GM21526 (cell line): ENCODE measurements around the gene PKNOX1.
"Not testable (repeated sequence)": the region's sequence is repeated elsewhere in the genome, so short reads cannot be mapped to it uniquely, and the experiment has no call there.

Experiments used
- ATAC-seq: cut with Tn5 transposase; IDR thresholded peaks from one replicate; pipeline ENCODE4 v1.9.1; 2021; ENCODE audit warnings: moderate library complexity; ENCODE audit not compliant: unreplicated experiment, low FRiP score

PKNOX1 gene

DNA sequence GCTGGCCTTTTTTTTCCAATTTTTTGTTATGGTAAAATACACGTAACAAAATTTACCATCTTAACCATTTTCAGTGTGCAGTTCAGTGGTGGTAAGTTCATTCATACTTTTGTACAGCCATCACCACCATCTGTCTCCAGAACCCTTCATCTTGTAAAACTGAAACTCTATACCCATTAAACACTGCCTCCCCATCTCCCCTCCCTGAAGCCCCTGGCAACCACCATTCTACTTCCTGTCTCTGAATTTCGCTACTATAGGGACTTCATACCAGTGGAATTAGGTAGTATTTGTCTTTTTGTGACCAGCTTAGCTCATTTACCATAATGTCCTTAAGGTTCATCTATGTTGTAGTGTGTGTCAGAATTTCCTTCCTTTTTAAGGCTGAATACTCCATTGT lies 8.7 kb downstream of the PKNOX1 start:
- no peak for ATAC-seq

DNA sequence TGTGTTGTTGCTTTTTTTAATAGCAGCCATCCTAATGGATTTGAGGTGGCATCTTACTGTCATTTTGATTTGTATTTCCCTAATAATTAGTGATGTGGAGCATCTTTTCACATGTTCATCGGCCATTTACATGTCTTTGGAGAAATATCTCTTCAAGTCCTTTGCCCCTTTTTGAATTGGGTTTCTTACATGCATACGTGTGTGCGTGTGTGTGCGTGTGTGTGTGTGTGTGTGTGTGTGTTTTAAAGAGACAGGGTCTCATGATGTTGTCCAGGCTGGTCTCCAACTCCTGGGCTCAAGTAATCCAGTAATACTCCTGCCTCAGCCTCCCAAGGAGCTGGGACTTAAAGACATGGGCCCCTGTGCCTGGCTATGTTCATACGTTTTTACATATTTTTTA lies 9.5 kb downstream of the PKNOX1 start:
- ATAC-seq, result no peak

DNA sequence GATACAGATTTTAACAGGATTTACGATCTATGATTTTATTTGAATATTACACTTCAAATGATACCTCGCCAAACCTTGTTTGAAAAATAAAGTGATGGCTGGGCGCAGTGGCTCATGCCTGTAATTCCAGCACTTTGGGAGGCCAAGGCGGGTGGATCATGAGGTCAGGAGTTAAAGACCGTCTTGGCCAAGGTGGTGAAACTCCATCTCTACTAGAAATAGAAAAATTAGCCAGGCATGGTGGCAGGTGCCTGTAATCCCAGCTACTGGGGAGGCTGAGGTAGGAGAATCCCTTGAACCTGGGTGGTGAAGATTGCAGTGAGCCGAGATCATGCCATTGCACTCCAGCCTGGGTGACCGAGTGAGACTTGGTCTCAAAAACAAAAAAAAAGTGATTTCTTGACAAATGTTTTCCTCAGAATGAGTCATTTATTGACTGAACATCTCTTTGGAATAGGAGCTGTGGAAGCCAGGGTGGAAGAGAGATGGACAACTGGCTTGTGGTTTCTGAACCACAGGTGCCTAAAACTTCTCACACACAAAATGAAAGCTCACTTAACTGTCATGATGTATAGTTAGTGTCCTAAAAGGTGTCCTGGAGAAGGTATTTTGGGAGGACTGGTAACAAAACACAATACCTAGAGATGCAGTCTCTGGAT lies 11.9 kb downstream of the PKNOX1 start:
- ATAC-seq, result no peak

DNA sequence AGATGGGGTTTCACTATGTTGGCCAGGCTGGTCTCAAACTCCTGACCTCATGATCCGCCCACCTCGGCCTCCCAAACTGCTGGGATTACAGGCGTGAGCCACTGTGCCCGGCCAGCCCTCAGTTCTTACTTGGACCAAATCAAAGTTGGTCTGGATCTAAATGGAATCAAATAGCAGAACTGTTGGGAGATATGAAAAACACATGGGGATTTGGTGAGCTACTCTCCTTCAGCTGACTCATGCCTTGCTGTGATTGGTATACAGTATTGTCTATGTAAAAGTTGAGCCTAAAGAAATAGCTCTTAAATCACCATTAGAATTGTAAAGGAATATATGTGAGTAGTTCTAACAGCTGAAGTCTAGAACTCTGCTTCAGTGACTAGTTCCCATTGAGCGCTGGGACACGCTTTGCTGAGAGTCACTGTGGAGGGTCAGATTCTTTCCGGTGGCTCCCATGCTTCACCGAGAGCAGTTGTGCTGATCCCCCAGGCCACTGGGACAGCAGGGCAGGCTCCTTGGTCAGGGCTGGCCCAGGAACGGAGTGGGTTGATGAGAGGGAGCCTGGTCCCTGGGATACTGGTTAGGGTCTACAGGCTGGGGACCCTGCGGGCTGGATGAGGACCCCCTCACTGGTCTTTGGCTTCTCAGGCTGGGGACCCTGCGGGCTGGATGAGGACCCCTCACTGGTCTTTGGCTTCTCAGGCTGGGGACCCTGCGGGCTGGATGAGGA lies 14.0 kb downstream of the PKNOX1 start:
- no peak for ATAC-seq

DNA sequence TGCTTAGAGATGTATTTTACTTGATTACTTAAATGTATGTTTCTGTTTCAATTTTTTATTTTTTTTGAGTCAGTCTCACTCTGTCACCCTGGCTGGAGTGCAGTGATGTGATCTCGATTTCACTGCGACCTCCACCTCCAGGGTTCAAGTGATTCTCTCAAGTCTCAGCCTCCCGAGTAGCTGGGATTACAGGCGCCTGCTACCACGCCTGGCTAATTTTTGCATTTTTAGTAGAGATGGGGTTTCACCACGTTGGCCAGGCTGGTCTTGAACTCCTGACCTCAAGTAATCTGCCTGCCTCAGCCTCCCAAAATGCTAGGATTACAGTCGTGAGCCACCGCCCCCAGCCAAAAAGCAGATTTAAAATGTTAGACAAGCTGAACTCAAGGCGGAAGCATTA lies 15.0 kb downstream of the PKNOX1 start:
- not testable (repeated sequence) for ATAC-seq

DNA sequence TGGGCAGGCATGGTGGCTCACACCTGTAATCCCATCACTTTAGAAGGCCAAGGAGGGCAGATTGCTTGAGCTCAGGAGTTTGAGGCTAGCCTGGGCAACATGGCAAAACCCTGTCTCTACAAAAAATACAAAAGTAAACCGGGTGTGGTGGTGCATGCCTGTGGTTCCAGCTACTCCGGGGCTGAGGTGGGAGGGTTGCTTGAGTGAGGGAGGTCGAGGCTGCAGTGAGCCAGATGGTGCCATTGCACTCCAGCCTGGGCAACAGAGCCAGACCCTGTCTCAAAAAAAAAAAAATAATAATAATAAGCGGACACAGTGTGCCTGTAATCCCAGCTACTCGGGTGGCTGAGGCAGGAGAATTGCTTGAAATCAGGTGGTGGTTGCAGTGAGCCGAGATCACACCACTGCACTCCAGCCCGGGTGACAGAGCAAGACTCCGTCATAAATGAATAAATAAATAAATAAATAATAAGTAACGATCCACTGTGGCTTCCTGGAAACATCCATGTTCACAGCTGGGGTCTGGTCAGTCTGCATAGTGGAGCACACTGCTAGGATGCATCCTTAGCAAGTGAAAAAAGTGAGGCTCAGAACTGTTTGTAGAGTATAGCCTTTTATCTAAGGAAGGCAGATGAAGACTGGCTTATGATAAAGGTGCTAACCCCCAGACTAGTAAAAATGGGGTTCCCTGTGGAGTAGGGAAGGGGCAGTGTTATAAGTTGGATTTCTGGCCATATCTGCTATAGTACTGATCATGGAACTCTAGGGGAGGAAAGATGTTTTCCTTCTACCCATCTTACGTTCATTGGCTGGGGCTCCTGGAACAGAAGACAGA lies 15.7 kb downstream of the PKNOX1 start:
- ATAC-seq, result no peak

DNA sequence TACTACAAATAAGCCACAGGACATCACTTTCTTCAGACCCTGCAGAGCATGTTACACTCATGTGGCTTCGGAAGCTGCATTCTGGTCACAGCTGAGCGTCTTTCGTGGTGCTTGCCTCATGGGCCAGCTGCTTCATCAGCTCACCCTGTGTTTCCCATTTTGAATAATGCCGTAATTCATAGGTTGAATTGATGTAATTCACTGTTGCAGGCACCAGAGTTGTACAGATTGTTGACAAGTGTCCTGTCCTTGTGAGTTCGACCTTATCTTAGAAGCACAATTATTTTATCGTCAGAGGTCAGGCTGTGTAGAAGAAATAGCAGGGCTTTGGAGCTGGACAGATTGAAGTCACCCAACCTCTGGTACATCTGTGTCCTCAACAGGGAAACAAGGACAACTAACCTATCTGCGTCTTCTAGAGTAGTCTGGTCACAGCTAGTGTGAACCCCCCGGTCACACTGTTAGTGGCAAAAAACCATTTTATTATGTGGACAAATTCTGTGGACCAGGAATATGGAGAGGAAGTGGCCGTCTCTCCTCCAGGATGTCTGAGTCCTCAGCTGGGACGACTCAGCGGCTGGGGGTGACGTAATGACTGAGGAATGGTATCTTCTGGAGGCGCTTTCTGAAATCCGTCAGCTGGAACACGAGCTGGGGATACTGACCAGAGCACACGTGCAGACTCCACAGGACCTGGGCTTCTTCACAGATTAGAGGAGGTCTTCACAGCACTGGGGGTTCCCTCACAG lies 17.8 kb downstream of the PKNOX1 start:
- no peak for ATAC-seq

DNA sequence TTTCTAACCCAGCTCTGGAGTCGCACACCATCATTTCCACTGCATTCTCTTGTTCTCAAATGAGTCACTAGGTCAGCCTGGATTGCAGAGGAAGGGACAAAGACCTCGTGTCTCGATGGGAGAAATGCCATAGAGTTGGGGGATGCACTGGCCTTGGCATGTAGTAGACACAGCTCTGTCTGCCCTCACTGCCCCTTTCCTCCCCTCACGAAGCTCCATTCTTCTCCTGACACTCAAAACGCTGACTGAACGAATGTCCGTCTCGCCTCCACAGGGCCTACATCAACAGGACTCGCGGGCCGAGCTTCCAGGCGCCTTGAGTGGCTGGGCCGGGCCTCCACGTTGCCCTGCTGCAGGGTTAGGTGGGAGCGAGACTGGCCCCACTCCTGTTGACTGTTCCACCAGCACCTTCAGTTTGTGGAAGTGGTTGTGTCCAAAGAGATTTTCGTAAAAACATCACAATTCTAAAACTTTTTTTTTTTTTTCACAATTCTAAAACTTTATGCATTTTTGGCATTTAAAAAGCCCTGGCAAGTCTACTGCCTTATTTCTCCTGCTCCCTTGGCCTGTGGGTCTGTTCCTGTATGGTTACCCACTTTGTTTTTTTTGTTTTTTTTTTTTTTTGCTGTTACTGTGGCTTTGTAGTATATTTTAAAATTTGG lies 18.8 kb downstream of the PKNOX1 start:
- no peak for ATAC-seq

DNA sequence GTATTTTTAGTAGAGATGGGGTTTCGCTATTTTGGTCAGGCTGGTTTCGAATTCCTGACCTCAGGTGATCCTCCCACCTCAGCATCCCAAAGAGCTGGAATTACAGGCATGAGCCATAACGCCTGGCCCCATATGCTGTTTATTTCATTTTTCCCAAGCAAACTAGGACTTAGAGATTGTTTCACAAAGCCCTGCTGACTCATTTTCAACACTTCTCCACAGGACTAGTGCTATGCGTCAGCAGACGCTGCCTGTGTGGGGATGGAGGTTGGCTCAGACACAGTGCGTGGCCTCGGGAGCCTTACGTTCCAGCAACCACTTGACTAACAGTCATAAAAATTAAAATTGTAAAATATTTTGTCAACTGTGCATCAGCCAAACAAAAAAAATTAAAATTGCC lies 22.7 kb downstream of the PKNOX1 start:
- no peak for ATAC-seq

DNA sequence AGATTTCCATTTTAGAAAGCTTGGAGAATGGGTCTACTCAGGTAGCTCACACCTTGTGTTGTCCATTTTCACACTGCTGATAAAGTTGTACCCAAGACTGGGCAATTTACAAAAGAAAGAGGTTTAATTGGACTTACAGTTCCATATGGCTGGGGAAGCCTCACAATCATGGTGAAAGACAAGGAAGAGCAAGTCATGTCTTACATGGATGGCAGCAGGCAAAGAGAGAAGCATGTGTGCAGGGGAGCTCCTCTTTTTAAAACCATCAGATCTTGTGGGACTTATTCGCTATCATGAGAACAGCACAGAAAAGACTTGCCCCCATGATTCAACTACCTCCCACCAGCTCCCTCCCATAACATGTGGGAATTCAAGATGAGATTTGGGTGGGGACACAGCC lies 23.6 kb downstream of the PKNOX1 start:
- not testable (repeated sequence) for ATAC-seq

DNA sequence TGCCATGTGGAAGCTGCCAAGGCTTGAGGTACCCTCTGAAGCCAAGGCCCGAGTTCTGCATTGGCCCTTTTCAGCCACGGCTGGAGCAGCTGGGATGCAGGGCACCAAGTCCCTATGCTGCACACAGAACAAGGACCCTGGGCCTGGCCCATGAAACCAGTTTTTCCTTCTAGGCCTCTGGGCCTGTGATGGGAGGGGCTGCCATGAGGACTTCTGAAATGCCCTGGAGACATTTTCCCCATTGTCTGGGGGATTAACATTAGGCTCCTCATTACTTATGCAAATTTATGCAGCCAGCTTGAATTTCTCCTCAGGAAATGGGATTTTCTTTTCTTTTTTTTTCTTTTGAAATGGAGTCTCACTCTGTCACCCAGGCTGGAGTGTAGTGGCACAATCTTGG lies 24.8 kb downstream of the PKNOX1 start:
- not testable (repeated sequence) for ATAC-seq

DNA sequence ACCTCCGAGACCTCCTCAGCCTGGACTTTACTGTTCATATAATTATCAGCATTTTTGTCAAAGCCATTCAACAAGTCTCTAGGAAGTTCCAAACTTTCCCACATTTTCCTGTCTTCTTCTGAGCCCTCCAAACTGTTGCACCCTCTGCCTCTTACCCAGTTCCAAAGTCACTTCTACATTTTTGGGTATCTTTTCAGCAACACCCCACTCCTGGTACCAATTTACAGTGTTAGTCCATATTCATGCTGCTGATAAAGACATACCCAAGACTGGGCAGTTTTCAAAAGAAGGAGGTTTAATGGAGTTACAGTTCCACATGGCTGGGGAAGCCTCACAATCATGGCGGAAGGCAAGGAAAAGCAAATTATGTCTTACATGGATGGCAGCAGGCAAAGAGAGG lies 25.7 kb downstream of the PKNOX1 start:
- ATAC-seq, result not testable (repeated sequence)

DNA sequence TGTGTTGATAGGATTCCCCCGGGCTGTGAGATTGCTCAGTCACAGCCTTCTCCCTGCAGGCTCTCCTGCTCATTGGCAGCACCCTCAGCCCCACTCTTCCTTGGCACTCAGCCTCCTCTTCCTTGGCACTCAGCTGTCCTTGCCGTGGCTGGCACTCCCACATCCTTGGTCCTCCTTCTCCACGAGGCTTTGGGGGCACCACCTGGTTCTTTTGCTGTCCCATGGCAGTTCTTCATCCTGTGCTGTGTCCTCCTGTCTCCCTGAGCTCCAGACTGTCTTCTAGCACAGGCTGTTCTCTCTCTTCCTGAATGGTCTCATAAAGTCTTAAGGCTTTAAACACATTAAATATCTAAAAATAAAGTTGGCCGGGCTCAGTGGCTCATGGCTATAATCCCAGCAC lies 27.0 kb downstream of the PKNOX1 start:
- ATAC-seq, result no peak

DNA sequence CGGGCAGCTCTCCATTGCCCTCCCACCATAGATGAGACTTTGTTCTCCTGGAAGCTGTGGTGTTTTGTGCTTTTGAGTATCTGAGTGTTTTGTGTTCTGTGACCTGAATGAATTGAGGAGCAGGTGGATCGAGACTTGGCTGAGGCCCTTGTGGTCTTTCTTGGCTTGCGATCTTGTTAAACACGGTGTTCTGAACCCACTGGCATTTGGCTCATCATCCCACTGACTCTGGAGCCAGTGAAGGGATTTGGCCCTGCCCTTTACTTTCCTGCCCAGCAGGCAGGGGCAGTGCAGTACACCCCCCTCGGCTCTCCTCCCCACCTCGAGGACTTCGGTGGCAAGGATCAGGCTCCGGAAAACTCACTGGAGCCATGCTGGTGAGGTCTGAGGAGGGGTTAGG lies 30.6 kb downstream of the PKNOX1 start:
- no peak for ATAC-seq

DNA sequence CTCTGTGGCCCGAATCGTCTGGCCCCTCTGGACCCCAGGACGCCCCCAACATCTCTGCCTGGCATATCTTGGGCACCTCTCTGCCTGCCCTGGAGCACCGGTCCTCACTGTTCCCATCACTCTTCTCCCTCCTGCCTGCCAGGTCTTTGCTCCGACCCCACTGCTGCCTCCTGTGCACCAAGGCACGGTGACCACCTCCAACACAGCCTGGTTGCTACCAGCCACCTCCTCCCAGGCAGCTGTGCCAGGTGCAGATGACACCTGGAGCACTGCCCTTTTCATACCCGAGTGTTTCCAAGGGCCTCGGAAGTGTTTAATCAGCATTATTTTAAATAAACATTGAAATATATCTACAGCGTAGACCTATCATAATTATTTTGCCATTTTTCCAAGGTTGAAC lies 31.3 kb downstream of the PKNOX1 start:
- ATAC-seq, result no peak

DNA sequence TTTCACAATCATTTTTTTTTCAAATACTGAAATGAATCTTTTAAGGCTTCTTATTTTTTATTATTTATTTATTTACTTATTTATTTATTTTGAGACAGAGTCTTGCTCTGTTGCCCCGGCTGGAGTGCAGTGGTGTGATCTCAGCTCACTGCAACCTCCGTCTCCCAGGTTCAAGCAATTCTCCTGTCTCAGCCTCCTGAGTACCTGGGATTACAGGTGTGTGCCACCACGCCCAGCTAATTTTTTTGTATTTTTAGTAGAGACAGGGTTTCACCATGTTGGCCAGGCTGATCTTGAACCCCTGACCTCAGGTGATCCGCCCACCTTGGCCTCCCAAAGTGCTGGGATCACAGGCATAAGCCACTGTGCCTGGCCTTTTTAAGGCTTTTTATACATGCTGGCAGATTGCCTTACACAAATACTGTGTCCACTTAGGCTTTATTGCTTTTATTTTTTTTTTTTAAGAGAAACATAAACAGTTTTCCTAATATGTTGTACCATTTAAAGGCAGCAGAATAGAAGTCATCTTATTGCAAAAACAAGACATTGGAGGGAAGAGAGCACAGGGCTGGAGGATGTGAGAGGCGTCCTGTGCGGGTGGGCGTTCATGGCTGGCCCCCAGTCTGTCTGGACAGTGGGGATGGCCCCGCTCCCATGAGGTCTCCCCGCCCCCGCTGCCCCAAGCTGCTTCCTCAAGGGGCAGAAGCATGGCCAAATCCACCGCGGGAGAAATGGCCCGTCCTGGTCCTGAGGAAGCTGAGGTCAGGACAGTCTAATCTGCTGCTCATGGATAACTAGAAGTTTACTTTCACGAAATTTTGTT lies 31.9 kb downstream of the PKNOX1 start:
- not testable (repeated sequence) for ATAC-seq

DNA sequence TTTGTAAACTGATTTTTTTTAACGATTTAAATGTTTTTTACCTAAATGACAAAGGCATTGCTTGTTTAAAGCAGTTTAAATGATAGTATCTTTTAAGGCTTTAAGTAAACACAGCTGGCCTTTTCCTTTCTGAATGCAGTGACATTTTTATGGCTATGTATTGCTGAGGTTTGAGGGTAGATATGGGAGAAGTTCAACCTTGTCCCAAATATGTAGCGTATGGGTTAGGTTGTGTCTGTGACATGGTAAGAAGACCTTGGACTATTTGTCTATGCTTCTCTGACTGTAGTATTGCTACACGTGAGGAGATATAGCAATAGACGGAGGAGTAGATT lies 32.5 kb downstream of the PKNOX1 start:
- no peak for ATAC-seq

DNA sequence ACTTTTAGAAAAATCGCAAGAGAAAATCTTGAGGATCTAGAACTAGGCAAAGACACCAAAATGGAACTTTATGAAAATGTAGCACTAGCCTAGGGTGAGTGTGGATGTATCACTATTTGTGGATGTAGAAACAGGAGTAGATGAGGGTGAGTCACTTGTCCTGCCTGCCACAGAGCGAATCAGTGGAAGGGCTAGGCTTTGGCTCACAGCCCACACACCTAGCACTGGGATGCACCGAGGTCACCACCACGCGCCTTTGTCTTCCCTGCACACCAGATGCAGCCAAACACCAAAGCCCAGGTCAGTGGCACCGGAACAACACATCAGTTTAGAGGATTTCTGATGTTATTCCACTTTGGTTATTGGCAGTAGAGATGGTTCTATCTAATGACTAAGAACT lies 38.2 kb downstream of the PKNOX1 start:
- no peak for ATAC-seq

DNA sequence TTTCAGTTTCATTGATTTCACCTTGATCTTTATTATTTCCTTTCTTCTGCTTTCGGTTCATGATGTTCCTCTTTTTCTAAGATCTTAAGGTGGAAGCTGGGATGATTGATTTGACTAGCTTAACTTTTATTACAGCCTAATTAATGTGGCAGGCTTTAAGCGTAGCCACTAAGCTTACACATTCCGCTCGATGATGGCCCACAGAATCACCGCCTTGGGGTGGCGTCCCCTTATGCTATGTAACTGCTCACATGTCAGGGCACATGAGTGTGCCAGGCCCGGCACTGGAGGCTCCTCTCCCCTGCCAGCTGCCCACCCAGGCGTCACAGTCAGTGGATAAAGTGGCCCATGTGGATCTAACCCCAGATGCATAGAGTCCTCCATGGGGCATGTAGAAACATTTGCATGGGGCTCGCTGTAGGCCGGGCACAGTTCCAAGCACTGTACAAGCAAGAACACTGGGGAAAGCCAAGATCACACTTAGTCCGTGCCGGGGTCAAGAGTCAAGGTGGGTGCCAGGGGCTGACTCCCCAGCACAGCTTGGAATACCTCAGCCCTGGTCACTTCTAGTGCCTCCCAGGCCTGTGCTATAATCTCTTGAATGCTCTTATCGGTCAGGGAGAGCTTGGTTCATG lies 41.7 kb downstream of the PKNOX1 start:
- ATAC-seq, result no peak
